ENCODE measurements around the gene EPAS1.

Gene EPAS1

DNA sequence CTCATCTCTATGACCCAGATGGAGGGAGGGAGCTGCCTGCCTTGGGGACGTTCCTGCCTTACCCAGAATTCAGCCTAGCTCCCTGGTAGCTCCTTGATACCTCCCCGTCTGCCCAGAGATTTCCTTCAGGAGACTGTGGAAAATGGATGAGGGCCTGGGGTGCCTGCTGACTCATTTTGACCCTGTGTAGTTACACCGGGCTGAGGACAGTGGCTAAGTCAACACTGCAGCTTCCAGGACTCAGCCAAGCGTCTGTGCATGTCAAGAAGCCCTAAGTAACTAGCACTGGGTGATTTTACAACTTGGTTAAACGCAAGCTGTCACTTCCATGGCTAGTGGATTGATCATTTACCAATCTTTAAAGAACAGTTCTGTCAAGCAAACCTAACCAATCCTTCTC is 23.3 kb upstream of the EPAS1 start:
- peak; percentile 72 for DNase-seq (ENCODE audit: low spot score)

DNA sequence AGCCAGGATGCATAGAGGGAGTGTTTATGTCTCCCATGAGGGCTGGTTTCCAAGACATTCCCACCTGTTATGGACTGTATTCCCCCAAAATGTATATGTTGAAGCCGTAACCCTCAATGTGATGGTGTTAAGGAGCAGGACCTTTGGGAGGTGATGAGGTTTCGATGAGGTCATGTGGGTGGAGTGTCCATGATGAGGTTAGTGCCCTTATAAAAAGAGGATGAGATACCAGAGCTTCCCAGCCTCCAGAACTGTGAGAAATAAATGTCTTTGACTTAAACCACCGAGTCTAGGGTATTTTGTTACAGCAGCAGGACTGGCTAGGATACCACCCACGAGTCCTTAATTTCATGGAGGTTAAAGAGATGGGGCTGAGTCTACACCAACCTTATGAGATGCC is 22.6 kb upstream of the EPAS1 start:
- DNase-seq (ENCODE audit: low spot score) = no peak

DNA sequence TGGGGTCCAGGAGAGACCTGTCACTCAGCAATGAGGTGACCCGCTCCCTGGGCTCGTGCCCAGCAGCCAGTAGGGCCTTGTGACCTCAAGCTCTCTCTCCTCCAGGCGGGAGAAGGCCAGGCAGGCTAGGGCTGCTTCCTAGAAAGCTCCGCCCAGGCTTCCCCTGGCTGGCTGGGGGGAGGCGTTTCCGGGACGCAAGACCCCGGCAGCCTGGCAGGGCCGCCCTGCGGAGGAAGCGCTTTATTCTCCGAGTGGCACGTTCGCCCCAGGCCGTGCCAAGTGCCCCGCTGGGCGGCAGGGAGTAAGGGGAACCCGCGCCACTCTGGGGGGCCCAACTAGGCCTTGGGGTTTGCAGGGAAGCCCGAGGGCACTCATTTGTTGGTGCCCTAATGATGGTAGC is 21.2 kb upstream of the EPAS1 start:
- no peak for DNase-seq (ENCODE audit: low spot score)

DNA sequence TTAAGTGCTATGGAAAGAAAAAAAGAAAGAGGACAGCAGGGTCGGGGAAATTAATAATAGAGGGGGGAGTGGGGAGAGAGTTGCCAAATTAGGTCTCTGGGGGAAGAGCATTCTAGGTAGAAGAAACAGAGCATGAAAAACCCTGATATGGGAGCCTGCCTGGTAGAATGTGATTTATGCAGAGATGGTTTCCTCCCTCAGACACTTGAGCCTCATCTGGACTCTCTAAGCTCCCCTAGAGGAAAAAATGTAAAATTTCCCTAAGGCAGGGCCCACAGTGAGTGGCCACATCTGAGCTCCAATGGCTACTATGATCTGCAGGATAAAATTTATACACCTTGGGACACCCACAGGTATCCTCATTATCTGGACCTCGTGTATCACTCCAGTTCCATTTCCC is 20.6 kb upstream of the EPAS1 start:
- peak; percentile 32 for DNase-seq (ENCODE audit: low spot score)

DNA sequence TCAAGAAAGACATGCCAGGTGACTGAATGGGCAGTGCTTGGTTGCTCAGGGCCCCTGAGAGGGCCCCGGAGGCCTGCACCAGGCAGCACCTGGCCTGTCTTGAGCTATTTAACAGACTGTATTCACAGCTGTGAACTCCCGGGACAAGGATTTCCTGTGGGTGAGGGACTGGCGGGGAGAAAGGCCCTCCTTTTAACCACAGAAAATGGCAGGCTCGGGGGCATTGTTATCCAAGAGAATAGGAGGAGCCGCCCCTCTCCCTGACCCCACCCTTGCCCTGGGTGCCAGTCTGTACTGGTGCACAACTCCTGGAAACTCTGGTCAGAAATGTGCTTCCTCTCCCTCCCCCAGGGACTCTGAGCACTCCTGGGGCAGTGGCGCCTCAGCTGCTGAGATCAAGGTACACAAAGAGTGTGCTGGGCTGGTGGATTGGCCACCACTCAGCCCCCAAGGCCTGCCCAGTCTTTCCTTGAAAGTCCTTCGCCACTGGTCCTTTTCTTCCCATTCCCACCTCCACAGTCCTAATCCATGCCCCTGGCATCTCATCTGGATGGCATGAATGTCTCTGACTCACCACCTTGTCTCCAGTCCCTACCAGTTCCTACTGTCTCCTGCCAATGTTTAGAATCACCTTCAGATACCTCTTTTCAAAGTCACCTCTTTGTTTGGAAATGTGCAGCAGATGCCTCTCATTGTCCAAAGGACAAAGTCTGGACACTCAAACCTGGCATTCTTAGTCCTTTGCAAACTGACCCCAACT is 19.6 kb upstream of the EPAS1 start:
- peak; percentile 38 for DNase-seq (ENCODE audit: low spot score)

DNA sequence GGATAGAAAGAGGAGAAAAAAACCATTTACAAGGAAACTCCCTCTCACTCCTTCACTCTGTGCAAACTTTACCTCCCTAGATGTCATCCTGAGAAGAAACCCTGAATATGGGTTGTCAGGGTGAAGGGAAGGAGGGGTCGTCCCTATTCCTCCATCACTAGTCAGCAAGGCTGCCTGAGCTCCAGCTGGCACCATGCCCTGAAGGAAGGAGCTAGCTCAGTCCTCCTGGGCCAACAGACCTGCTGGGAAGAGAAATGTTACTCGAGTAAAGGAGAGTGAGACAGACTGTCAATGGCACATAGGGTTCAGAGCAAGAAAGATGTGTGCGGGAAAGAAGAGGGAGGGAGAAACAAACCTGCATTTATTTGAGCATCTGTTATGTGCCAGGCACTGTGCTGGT is 18.3 kb upstream of the EPAS1 start:
- DNase-seq (ENCODE audit: low spot score) = no peak

DNA sequence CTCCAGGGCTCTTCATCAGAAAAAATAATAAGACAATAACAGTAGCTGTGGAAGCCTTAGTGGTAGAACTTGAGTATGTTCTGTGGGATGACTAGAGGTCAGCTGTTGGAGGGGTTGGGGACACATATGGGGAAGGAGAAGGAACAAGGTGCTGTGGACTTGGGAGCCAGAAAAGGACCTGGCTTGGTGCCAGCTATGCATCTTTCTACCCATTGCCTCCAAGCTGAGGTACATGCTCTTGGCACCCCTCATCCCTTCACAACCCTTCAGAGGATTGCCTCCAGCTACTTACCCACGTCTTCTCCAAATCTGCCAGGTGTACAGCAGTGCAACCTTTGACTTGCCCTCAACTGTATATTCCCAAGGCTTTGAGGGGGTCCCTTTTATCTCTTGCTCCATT is 15.3 kb upstream of the EPAS1 start:
- DNase-seq (ENCODE audit: low spot score) = no peak

DNA sequence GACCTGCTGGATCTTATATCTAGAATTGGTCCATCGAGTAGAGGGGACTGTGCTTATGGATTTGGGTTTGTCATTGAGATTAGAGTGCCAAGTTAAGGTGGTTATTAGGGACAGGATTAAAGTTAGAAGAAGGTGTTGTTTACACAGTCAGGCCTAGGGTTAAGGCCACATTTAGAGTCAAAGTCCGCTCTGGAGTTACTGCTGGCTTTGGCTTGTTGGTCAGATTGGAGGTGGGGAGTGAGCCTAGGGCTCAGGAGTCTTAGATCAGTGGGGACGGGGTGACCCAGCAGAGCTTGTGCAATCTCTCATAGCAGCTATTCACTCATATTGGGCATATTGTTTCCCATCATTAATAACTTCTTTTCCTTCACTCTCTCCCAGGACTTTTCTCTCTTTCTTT is 13.5 kb upstream of the EPAS1 start:
- DNase-seq (ENCODE audit: low spot score) = no peak

DNA sequence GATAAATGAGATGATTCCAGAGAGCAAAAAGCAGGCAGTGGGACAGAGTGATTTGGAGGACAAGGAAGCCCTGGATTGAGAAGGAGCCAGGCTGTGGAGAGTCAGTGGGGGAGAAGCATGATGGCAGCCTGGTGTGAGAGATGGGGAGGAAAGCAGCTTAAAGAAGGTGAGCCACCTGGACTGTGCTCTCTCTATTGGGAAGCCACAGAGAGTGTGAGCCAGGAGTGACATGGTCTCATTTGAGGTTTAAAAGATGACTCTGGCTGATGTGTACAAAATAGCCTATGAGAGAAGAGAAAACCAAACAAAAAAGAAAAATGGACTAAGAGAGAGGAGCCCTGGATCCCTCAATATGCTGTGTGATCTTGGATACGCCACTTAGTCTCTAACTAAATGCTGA is 12.9 kb upstream of the EPAS1 start:
- no peak for DNase-seq (ENCODE audit: low spot score)

DNA sequence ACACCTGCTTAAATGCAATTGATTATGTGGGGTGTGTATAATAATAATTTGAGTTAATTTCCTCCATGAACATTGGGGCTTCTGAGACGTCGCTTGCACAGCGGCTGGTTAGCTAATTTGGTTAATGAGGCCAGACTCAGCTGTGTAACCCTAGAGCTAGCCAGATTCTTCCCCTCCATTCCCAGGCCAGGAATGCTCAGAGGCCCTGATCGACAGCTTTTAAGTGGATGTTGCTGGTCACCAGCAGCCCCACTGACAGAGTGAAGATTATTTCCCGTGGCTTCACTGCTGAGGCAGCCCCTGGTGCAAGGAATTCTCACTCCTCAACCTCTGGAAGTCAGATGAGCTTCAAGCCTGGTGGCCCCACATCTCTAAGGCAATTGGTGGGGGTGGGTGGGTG is 12.4 kb upstream of the EPAS1 start:
- DNase-seq (ENCODE audit: low spot score) = no peak

DNA sequence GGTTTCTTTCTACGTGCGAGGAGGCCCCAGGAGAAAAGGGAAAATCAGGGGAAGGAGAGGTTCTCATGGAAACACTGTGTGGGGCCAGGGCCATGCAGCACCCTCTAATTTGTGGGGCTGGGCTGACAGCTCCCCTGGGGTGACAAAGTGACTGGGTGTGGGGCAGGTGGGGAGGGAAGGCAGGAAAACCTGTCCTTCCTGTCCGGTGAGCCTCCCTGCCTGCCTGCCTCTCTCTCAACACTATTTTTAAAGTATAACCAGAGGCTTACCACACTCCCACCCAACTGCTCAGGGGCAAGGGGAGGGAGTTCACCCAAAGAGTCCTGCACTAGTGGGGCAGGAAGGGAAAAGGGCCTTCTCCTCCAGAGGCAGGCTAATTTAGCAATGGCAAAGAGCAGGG is 10.5 kb upstream of the EPAS1 start:
- DNase-seq (ENCODE audit: low spot score) = no peak

DNA sequence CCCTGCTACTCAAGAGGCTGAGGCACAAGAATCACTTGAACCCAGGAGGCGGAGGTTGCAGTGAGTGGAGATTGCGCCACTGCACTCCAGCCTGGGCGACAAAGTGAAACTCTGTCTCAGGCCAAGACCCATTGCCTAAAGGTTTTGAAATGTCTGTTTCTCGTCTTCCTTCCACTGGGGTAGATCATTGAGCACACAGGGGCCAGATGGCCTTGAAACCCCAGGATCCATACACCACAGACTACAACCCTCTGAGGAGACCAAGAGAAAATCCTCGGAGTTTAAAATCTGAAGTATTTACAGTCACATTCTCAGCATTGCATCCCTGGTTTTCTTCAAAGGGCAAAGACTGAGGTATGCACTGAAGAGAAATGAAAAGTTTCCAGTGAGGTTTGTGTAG is 7.1 kb upstream of the EPAS1 start:
- DNase-seq (ENCODE audit: low spot score) = no peak

DNA sequence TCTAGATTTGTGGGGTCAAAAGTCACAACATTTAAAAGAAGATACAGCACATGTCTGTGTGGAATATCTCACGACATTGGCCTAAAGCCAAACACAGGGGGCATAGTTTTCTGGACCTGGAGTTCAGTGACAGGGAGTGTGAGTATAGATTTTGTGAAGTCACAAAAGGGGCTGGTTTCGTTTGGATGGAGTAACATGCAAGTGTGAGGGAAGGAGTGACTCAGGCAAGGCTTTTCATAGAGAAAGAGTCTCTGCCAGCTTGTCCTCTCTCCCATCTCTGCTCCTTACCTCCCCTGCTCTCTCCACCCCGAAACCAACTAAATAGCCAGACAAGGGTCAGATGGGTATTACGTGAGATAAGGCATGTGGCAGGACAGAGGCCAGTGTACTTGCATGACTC is 3.7 kb upstream of the EPAS1 start:
- DNase-seq (ENCODE audit: low spot score) = no peak

DNA sequence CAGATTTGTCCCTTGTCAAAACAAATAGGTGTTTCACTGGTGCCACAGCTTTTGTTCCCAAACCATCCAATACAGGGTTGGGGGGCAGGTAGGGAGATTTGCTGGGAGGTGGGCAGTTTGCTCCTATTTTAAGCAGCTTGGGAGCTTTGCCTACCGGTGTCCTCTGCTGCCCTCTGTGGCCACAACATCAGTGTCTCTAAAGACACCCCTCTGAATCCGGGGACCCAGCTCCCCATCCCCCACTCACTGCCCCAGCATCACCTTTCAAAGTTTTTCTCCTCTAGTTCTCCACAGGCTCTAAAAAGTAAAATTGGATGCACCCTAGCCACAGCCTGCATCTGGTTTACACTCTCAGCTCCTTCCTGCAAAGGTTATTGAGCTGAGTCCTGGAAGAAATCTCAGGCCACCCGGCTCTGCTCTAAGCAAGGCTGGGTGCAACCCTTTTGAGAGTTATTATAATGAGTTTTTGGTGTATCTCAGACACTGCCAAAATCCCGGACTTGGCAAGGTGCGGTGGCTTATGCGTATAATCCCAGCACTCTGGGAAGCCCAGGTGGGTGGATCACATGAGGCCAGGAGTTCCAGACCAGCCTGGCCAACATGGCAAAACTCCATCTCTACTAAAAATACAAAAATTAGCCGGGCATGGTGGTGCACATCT is 2.9 kb upstream of the EPAS1 start:
- no peak for DNase-seq (ENCODE audit: low spot score)

DNA sequence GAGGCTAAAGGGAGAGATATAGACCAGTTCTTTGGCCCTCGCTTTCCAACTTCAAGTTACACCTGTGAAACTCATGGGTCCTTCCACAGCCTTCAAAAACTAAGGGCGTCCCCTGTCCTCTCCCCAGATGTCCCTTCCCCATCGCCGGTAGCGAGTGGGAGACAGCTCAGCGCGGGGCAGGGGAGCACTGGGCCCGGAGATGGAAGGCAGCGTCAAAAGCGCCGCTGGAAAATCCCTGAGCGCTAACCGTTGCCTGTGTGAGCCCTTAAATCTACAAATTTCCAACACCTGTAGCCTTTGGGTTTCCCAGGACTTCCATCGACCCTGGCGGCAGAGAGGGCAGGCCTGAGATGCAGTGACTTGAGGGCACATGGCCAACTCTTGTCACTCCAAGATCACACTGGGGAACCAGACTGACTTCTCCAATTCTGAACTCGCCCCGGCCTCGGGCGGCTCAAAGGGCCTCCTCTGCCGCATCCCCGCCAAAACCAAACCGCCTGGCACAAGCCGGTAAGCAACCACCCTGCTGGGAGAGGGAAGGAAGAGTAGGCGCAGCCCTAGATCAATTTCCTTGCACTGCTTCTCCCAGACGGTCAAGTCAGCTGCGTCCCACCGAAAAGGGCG is 879 bp upstream of the EPAS1 start:
- no peak for DNase-seq (ENCODE audit: low spot score)

DNA sequence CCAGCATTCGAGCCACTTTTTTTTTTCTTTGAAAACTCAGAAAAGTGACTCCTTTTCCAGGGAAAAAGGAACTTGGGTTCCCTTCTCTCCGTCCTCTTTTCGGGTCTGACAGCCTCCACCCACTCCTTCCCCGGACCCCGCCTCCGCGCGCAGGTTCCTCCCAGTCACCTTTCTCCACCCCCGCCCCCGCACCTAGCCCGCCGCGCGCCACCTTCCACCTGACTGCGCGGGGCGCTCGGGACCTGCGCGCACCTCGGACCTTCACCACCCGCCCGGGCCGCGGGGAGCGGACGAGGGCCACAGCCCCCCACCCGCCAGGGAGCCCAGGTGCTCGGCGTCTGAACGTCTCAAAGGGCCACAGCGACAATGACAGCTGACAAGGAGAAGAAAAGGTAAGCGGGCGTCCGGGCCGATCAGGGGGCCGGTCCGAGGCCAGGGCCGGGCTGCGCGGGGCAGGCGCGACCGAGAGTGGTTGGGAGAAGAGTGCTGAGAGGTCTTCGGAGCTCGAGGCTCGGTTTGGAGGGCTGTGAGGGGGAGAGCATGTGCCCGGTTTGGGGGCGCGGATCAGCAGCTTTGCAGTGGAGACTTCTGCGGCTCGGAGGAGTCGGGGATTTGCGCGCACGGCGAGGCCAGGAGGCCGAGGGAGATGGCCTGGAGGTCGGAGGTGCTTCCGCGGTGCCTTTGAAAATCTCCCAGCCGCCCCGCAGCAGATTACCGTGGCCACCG is 502 bp downstream of the EPAS1 start:
- DNase-seq (ENCODE audit: low spot score) = peak; percentile 75

DNA sequence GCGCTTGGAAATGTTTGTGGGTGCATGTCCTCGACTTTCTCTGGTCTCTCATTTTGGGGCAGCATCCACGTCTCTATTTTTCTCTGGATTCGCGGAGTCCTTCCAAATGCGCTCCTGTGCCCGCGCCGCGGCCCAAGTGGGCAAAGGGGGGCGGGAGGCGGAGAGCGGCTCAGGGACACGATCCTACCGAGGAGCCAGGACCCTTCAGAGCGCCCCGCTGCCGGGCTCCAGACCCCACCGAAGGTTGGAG is 990 bp downstream of the EPAS1 start:
- DNase-seq (ENCODE audit: low spot score) = no peak

DNA sequence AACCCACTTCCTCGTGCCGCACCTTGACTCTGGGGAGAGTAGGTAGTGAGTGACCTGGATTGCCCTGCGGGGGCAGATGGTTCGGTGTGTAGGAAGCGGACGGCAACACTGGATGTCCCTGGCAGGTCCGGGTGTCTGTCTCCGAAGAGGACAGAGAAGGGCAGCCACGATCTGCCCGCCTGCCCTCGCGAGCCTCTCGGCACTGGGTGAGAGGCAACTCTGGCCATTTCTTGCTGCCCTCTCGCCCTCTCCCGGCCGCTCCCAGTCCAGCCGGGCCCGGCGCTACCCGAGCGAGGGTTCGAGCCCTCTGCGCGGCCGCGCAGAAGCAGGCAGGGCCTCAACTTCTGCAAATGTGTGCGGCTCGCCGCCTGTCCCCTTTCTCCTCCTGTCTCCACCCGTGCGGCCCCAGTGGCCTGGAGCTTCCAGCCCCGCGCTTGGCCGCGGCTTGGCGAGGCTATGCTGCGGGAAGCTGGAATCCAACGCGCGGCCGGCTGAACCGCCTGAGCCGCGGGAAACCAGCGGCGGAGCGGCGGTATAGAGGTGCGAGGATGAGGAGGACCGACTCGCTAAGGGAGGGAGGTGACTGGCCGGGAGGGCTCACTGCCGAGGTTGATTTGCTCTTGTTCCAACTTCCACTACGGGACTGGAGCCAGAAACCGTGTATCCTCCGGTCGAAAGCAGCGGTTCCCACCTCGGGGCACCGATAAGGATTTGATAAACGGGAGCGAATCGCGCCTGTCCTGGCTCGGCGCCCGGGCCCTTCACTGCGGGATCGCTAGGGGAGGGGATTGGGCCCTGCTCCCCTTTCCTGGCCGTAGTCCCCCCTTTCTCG is 1.5 kb downstream of the EPAS1 start:
- DNase-seq (ENCODE audit: low spot score) = peak; percentile 60

DNA sequence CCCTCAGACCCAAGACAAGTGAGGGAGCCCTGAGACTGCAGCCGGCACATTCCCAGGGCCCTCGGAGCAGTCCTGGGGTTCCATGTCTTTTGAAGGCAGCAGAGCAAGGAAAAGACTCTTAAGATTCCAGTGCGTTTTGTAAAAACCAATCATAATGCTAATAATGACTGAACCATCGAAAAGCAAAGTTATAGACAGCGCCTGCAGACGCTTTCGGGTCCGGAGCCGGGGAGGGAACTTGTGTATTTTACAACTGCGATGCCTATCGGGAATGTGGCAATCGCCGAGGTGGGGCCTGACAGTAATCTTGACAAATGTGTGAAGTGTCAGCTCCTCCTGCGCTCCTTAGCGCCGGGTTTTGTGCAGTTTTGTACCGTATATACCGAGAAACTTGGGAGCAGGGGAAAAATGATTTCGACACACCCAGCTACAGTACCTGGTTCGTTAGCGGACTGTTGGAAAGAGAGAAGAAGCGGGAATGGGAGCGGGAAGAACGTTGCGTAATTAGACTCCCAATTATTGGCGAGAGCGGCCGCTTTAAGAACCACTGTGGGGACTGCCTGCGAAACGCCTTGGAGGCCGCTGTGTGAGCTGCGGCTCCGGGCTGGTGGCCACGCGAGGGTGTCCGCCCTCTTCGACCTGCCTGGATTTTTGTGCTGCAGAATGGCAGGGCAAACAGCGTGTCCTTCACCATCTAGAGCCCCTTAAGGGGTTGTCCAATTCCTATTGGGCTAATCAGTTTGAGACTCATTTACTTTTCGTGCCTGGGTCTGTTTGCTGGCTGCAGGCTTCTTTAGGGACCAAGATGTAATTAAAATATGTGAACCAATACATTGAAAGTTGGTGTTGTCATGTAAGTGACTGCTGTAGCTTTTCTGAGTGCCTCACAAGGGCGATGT is 2.4 kb downstream of the EPAS1 start:
- DNase-seq (ENCODE audit: low spot score) = peak; percentile 71

DNA sequence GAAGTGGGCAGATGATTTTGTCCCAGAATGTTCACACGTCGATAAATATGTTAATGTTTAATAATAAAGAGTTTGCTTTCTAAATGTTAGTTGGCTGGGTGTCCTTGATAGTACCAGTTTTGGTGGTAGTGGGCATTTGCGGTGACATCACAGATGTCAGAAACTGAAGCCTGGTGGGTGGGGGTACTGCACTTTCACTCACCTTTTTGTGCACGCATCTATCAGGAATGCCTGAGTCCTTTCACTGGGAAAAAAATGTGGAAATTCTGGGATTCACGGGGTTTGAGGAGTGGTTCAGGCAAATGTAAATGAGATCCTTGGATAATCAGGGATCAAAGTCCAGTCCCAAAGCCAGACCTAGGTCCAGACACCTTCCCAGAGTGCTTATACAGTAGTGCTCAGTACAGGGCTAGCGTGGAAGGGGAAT is 3.2 kb downstream of the EPAS1 start:
- no peak for DNase-seq (ENCODE audit: low spot score)

DNA sequence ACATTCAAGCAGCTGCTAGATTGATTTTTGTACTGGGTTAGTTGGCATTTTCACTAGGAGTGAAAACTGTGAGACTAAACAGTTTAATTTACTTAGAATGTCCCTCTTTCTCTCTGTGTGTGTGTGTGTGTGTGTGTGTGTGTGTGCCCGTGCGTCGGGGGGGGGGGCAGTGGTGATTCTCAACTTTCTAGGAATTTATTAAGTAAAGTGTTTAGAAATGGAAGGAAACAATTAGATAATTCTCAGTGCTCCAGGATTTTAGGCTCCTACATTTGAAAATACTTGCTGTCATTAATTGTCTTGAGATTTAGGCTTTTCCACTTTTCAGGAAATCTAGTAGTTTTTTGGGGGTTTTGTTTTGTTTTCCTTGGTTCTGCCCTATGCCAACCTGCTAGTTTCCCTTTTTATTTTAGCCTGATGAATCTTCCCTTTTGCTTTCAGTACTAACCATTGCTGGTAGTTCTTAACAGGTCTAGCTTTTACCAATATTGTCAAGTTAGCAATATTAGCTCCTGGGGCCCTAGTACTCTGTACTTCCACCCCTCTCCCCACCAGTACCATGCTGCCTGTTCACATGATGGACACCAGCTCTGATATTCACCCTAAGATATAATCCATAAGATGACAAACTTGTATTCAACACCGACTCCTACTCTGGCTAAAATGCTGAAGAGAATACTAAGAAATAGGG is 4.9 kb downstream of the EPAS1 start:
- DNase-seq (ENCODE audit: low spot score) = no peak
